Measurements from ENCODE around the gene SLC8A1. TPM values are rescaled to one million over a fixed set of nuclear protein-coding genes. Genes with fewer than 3 reads are reported as not detected.

Gene SLC8A1
- total RNA-seq, 1 experiment from 2014 or later: 0.43 TPM

DNA sequence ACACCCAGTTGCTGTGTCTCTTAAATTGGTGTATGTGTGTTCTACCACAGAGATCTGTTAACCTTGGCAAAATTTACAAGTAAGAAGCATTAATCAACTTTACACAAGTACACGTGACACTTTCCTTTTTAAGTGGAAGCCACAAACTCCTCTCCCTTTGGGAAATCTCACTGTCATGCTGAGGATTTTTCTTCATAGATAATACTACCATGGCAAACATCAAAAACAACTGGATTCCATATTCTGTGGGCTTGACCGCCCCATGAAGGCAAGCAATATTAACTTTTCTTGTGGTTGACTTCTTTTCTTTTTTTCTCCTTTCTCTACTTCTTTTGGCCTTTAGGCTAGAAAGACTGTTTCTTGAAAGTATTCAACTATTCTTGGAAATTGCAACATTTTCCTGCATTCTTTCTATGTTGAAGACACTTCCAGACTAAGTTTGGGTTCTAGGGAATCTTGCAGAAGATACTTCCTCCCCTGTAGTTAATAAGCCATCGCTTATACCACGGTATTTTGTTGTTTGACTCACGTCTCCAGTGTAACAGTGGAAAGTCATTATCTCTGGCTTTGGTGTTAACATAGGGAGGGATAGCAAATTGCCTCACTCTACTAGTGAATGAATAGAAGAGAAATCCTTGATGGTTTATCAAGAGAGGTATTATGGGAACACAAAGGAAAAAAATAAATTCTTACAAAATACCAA lies 79.5 kb downstream of the SLC8A1 start:
- intact Hi-C loops (cut with micrococcal nuclease; ENCODE audit: unreplicated experiment): no loop called here
- no peak for DNase-seq
- no peaks in the 10 kb centered on the region for H3K36me3 Mint-ChIP-seq (ENCODE audit: insufficient read depth, unreplicated experiment)
- no peaks in the 10 kb centered on the region for H3K9me3 Mint-ChIP-seq (ENCODE audit: unreplicated experiment)
- POLR2A ChIA-PET: no interaction called here
- H3K4me3 ChIP-seq (ENCODE audit: low read depth, low read length): no peak overlapping the region
- TF ChIP-seq, protein P1, sequence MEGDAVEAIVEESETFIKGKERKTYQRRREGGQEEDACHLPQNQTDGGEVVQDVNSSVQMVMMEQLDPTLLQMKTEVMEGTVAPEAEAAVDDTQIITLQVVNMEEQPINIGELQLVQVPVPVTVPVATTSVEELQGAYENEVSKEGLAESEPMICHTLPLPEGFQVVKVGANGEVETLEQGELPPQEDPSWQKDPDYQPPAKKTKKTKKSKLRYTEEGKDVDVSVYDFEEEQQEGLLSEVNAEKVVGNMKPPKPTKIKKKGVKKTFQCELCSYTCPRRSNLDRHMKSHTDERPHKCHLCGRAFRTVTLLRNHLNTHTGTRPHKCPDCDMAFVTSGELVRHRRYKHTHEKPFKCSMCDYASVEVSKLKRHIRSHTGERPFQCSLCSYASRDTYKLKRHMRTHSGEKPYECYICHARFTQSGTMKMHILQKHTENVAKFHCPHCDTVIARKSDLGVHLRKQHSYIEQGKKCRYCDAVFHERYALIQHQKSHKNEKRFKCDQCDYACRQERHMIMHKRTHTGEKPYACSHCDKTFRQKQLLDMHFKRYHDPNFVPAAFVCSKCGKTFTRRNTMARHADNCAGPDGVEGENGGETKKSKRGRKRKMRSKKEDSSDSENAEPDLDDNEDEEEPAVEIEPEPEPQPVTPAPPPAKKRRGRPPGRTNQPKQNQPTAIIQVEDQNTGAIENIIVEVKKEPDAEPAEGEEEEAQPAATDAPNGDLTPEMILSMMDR (IDR thresholded peaks at IDR 0.05; ENCODE audit: insufficient read depth in 1 of 2, low read depth in 1 of 2, low read length in 1 of 2, severe bottlenecking in 1 of 2, unreplicated experiment in 1 of 2): no peak
- no peaks in the 10 kb centered on the region for H3K27me3 ChIP-seq (replicated peaks; ENCODE audit: control insufficient read depth, insufficient read depth, low read length)
- CTCF ChIA-PET: no interaction called here
- H3K9me3 ChIP-seq: no peaks in the 10 kb centered on the region
- H3K36me3 ChIP-seq (ENCODE audit: control insufficient read depth, insufficient read depth, low read length): no peaks in the 10 kb centered on the region
- no peaks in the 10 kb centered on the region for H3K4me1 ChIP-seq
- no peaks in the 10 kb centered on the region for H3K4me1 Mint-ChIP-seq (ENCODE audit: low read depth, unreplicated experiment)
- BruUV-seq (replicated peaks): no TSS peak
- no peak overlapping the region for H3K4me3 Mint-ChIP-seq (ENCODE audit: unreplicated experiment)
- H3K27ac Mint-ChIP-seq (ENCODE audit: unreplicated experiment): no peak overlapping the region
- H3K27me3 Mint-ChIP-seq (ENCODE audit: insufficient read depth, unreplicated experiment): peaks cover 18% of the 10 kb centered on the region

DNA sequence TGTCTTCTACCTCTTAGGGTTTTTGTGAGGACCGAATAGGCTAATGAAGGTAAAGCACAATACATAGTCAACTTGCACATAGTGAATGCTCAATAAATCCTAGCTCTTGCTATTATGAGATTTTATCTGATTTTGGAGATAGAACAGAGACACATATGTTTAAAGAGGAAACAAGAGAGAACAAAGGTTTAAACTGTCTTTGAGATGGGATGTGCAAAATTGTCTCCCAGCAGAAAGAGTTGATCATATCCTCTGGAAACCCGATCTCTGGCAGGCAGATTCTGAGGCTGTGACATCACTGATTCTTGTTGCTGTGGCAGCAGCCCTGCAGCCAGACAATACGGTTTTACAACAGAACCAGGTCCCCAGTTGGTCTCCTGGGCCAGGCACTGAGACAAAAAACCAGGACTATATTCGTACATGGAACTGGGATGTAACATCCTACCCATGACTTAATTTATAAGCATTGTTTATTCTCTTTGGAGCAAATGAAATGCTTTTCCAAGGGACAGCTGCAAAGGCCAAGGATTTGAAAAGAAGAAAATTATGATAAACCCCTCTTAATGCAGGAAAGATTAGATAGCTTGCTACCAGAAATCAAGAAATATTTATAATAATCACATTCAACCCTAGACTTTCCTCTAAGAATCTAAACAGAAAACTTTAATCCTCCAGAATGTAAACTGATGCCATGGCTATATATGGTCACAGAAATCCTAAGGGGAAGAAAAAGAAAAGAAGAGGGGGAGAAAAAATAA lies 80.2 kb downstream of the SLC8A1 start:
- no peak for DNase-seq
- CTCF ChIA-PET: no interaction called here
- POLR2A ChIA-PET: no interaction called here
- Histone ChIP-seq H3K27me3 (replicated peaks; ENCODE audit: control insufficient read depth, insufficient read depth, low read length) (no peaks in the 10 kb centered on the region), H3K4me1 (no peaks in the 10 kb centered on the region), H3K36me3 (ENCODE audit: control insufficient read depth, insufficient read depth, low read length) (no peaks in the 10 kb centered on the region), H3K9me3 (no peaks in the 10 kb centered on the region), H3K4me3 (ENCODE audit: low read depth, low read length) (no peak overlapping the region)
- no peaks in the 10 kb centered on the region for H3K4me1 Mint-ChIP-seq (ENCODE audit: low read depth, unreplicated experiment)
- H3K9me3 Mint-ChIP-seq (ENCODE audit: unreplicated experiment): no peaks in the 10 kb centered on the region
- no peak overlapping the region for H3K4me3 Mint-ChIP-seq (ENCODE audit: unreplicated experiment)
- TF ChIP-seq, protein P1 (IDR thresholded peaks at IDR 0.05; ENCODE audit: insufficient read depth in 1 of 2, low read depth in 1 of 2, low read length in 1 of 2, severe bottlenecking in 1 of 2, unreplicated experiment in 1 of 2): no peak
- H3K27ac Mint-ChIP-seq (ENCODE audit: unreplicated experiment): no peak overlapping the region
- intact Hi-C loops (cut with micrococcal nuclease; ENCODE audit: unreplicated experiment): no loop called here
- H3K27me3 Mint-ChIP-seq (ENCODE audit: insufficient read depth, unreplicated experiment): peaks cover 22% of the 10 kb centered on the region
- H3K36me3 Mint-ChIP-seq (ENCODE audit: insufficient read depth, unreplicated experiment): no peaks in the 10 kb centered on the region
- no TSS peak for BruUV-seq (replicated peaks)

DNA sequence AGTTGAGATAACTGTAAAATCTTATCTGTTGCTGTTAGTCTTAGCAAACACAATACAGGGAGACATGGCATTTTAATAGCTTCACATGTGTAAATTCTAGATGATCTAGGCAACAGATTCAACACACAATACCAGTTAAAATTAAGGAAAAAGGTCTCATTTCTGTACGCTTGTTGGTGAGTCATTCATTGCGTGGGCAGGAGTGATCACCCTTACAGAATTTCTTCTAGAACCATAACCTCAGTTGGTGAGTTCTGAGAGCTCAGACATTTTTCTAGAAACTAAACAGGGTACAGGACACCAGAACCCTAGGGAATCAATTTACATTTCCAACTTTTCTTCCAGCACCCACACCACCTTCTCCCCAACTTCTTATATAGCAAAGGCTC lies 81.9 kb downstream of the SLC8A1 start:
- CTCF ChIA-PET: no interaction called here
- Mint-ChIP-seq H3K27me3 (ENCODE audit: insufficient read depth, unreplicated experiment) (peaks cover 19% of the 10 kb centered on the region), H3K9me3 (ENCODE audit: unreplicated experiment) (no peaks in the 10 kb centered on the region), H3K36me3 (ENCODE audit: insufficient read depth, unreplicated experiment) (no peaks in the 10 kb centered on the region), H3K27ac (ENCODE audit: unreplicated experiment) (no peak overlapping the region), H3K4me1 (ENCODE audit: low read depth, unreplicated experiment) (no peaks in the 10 kb centered on the region), H3K4me3 (ENCODE audit: unreplicated experiment) (no peak overlapping the region)
- POLR2A ChIA-PET: no interaction called here
- Histone ChIP-seq H3K9me3 (no peaks in the 10 kb centered on the region), H3K36me3 (ENCODE audit: control insufficient read depth, insufficient read depth, low read length) (no peaks in the 10 kb centered on the region), H3K4me1 (no peaks in the 10 kb centered on the region), H3K27me3 (replicated peaks; ENCODE audit: control insufficient read depth, insufficient read depth, low read length) (no peaks in the 10 kb centered on the region), H3K4me3 (ENCODE audit: low read depth, low read length) (no peak overlapping the region)
- no TSS peak for BruUV-seq (replicated peaks)
- TF ChIP-seq, protein P1 (IDR thresholded peaks at IDR 0.05; ENCODE audit: insufficient read depth in 1 of 2, low read depth in 1 of 2, low read length in 1 of 2, severe bottlenecking in 1 of 2, unreplicated experiment in 1 of 2): no peak
- intact Hi-C loops (cut with micrococcal nuclease; ENCODE audit: unreplicated experiment): no loop called here
- DNase-seq: no peak

Data from Caco-2 (cell line).